Keratinocyte (primary cell): ENCODE results near the gene NOD1. TPM values are rescaled to one million over a fixed set of nuclear protein-coding genes. Genes with fewer than 3 reads are reported as not detected.

Source experiments
- DNase-seq: peaks from one replicate; pipeline ENCODE4 v3.0.0-alpha.2; 2011; ENCODE audit warnings: low read depth, missing footprints, low spot score
- FAIRE-seq: peaks from 2 replicates; lab custom pipeline; 2011; peaks lifted over from hg19 to GRCh38; lab: Jason Lieb, UNC
- H2AFZ ChIP-seq: 2 replicates; pipeline ENCODE4 v1.6.0; 2012; ENCODE audit warnings: low read length, control low read depth, inconsistent platforms; ENCODE audit not compliant: control insufficient read depth
- H3K27ac ChIP-seq: 2 replicates; pipeline ENCODE4 v1.5.1; 2011; ENCODE audit warnings: low read length; ENCODE audit not compliant: control insufficient read depth, insufficient read depth
- H3K27me3 ChIP-seq: 3 replicates; pipeline ENCODE4 v1.6.0; 2011; ENCODE audit warnings: low read length; ENCODE audit not compliant: control insufficient read depth, insufficient read depth; ENCODE audit errors: extremely low read depth
- H3K36me3 ChIP-seq, 2 experiments: 2 replicates in 1 of 2; 3 replicates in 1 of 2; pipeline ENCODE4 v1.5.1; 2011; ENCODE audit warnings: low read length in 2 of 2, mild to moderate bottlenecking in 1 of 2; ENCODE audit not compliant: control insufficient read depth in 2 of 2, insufficient read depth in 2 of 2; ENCODE audit errors: extremely low read depth in 1 of 2
- H3K4me1 ChIP-seq: 3 replicates; pipeline ENCODE4 v1.5.1; 2011; ENCODE audit warnings: low read length; ENCODE audit not compliant: control insufficient read depth, insufficient read depth; ENCODE audit errors: extremely low read depth
- H3K4me2 ChIP-seq: 3 replicates; pipeline ENCODE4 v1.6.0; 2011; ENCODE audit warnings: low read depth, low read length; ENCODE audit not compliant: control insufficient read depth, insufficient read depth; ENCODE audit errors: extremely low read depth
- H3K4me3 ChIP-seq, 3 experiments: fragments of 200-600 bp in 1 of 3; sonication (generic) in 1 of 3; 2 replicates in 2 of 3; 3 replicates in 1 of 3; pipeline ENCODE4 v1.5.1; 2011 to 2016; ENCODE audit warnings: low read length in 3 of 3, mild to moderate bottlenecking in 3 of 3, control low read depth in 2 of 3, inconsistent platforms in 1 of 3, low read depth in 1 of 3, mixed read lengths in 1 of 3, mixed run types in 1 of 3, moderate library complexity in 1 of 3; ENCODE audit not compliant: control insufficient read depth in 2 of 3, insufficient read depth in 2 of 3; ENCODE audit errors: extremely low read depth in 1 of 3
- H3K79me2 ChIP-seq: 2 replicates; pipeline ENCODE4 v1.6.0; 2012; ENCODE audit warnings: low read length; ENCODE audit not compliant: control insufficient read depth, insufficient read depth
- H3K9ac ChIP-seq: 3 replicates; pipeline ENCODE4 v1.6.0; 2011; ENCODE audit warnings: low read length; ENCODE audit not compliant: control insufficient read depth, insufficient read depth; ENCODE audit errors: extremely low read depth
- H3K9me1 ChIP-seq: 3 replicates; pipeline ENCODE4 v1.6.0; 2011; ENCODE audit warnings: low read length; ENCODE audit not compliant: control insufficient read depth, insufficient read depth; ENCODE audit errors: extremely low read depth
- H3K9me3 ChIP-seq: 2 replicates; pipeline ENCODE4 v1.5.1; 2012; ENCODE audit warnings: low read depth, low read length; ENCODE audit not compliant: control insufficient read depth
- H4K20me1 ChIP-seq: 3 replicates; pipeline ENCODE4 v1.6.0; 2011; ENCODE audit warnings: low read length; ENCODE audit not compliant: control insufficient read depth, insufficient read depth; ENCODE audit errors: extremely low read depth
- EZH2 ChIP-seq: IDR thresholded peaks from one replicate; pipeline ENCODE4 v1.6.1; 2012; ENCODE audit warnings: inconsistent platforms, mild to moderate bottlenecking, low read length, moderate library complexity
- dilution Hi-C: fragments of 300-500 bp; cut with MboI; formaldehyde crosslinking; loops from one replicate; pipeline ENCODE4 v1.7.0; 2020; ENCODE audit warnings: low sequenced_read_pairs; ENCODE audit not compliant: extremely low pct_ligation_motif_present
- polyA plus RNA-seq, 5 experiments: library from polyadenylated mRNA; depleted of rRNA in 3 of 5; stranded (reverse) in 3 of 5; stranded (forward) in 1 of 5; unstranded in 1 of 5; fragments of >200 nt; gene quantifications; 1 replicate in 1 of 5; 2 replicates in 3 of 5; 3 replicates in 1 of 5; pipeline versions ENCODE4 v1.2.1 to v1.2.3, GENCODE V29; 2011 to 2012; ENCODE audit warnings: missing spikeins in 2 of 5, low read depth in 1 of 5, low replicate concordance in 1 of 5
- TF ChIP-seq, protein P1 (sequence below), 3 experiments: IDR thresholded peaks in 1 of 3; conservative IDR thresholded peaks in 1 of 3; optimal IDR thresholded peaks in 1 of 3; 2 replicates in 2 of 3; 3 replicates in 1 of 3; pipeline versions ENCODE3 to v1.5.1; 2011; ENCODE audit warnings: low read length in 3 of 3, mild to moderate bottlenecking in 3 of 3, moderate library complexity in 2 of 3, control low read depth in 1 of 3, inconsistent platforms in 1 of 3; ENCODE audit not compliant: insufficient read depth in 2 of 3; ENCODE audit errors: extremely low read depth in 1 of 3

The NOD1 gene
- polyA plus RNA-seq, 1 donor (not counting 4 experiments of a cell fraction or from before 2014, with no cell fraction given) = 4.3 TPM

- DNase-seq = no peak
- Histone ChIP-seq H3K4me1 (peaks cover 11% of the 10 kb centered on the region), H3K9ac (no peak overlapping the region), H3K9me1 (no peaks in the 10 kb centered on the region), H4K20me1 (no peaks in the 10 kb centered on the region), H3K9me3 (no peaks in the 10 kb centered on the region), H2AFZ (no peak overlapping the region), H3K36me3 (no peaks in the 10 kb centered on the region), H3K79me2 (no peaks in the 10 kb centered on the region), H3K27ac (no peak overlapping the region), H3K4me3 (no peak overlapping the region), H3K4me2 (no peak overlapping the region), H3K27me3 (no peaks in the 10 kb centered on the region)
- no peak for TF ChIP-seq EZH2
- TF ChIP-seq, protein P1, sequence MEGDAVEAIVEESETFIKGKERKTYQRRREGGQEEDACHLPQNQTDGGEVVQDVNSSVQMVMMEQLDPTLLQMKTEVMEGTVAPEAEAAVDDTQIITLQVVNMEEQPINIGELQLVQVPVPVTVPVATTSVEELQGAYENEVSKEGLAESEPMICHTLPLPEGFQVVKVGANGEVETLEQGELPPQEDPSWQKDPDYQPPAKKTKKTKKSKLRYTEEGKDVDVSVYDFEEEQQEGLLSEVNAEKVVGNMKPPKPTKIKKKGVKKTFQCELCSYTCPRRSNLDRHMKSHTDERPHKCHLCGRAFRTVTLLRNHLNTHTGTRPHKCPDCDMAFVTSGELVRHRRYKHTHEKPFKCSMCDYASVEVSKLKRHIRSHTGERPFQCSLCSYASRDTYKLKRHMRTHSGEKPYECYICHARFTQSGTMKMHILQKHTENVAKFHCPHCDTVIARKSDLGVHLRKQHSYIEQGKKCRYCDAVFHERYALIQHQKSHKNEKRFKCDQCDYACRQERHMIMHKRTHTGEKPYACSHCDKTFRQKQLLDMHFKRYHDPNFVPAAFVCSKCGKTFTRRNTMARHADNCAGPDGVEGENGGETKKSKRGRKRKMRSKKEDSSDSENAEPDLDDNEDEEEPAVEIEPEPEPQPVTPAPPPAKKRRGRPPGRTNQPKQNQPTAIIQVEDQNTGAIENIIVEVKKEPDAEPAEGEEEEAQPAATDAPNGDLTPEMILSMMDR (optimal IDR thresholded peaks at IDR 0.05 in 1 of 3, IDR thresholded peaks at IDR 0.05 in 1 of 3, conservative IDR thresholded peaks at IDR 0.05 in 1 of 3; ENCODE audit: extremely low read depth in 1 of 3, insufficient read depth in 2 of 3, low read length in 3 of 3) = no peak
- dilution Hi-C loops = no loop called here
- FAIRE-seq = no peak
These were observed 66.7 kb downstream of the NOD1 start for GRCh38 chr7:30411897-30412296.

DNA sequence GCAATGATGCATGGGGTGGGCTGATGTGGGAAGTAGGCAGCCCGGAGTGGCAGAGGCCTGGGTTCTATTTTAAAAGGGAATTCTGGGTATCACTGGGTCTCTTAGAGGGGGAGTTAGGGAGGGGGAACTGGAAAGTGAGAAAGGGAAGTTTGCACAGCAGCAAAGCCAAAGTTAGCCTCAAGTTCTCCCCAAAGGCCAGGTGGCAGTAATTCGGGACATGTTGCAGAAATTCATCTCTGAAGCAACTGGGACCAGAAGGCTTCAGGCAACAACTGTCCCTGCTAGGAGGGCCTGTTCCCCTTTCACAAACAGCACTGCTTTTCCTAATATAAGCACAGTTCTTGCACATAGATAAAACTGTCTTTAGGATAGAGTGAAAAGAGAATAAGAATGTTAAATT lies 67.4 kb downstream of the NOD1 start:
- no peaks in the 10 kb centered on the region for H4K20me1 ChIP-seq
- H3K27ac ChIP-seq = no peak overlapping the region
- no peaks in the 10 kb centered on the region for H3K27me3 ChIP-seq
- FAIRE-seq = no peak
- H3K79me2 ChIP-seq = no peaks in the 10 kb centered on the region
- no peak overlapping the region for H3K4me3 ChIP-seq
- H3K9me3 ChIP-seq = no peaks in the 10 kb centered on the region
- H3K36me3 ChIP-seq = no peaks in the 10 kb centered on the region
- peaks cover 19% of the 10 kb centered on the region for H3K4me1 ChIP-seq
- H3K9ac ChIP-seq = no peak overlapping the region
- no peak overlapping the region for H2AFZ ChIP-seq
- no peak for DNase-seq
- TF ChIP-seq, protein P1 (optimal IDR thresholded peaks at IDR 0.05 in 1 of 3, IDR thresholded peaks at IDR 0.05 in 1 of 3, conservative IDR thresholded peaks at IDR 0.05 in 1 of 3; ENCODE audit: extremely low read depth in 1 of 3, insufficient read depth in 2 of 3, low read length in 3 of 3) = no peak
- TF ChIP-seq EZH2 = no peak
- no peak overlapping the region for H3K4me2 ChIP-seq
- dilution Hi-C loops = no loop called here
- H3K9me1 ChIP-seq = no peaks in the 10 kb centered on the region
